GM21367 (cell line): Measurements from ENCODE around the gene SIRPB2.

Experiments
- ATAC-seq: cut with Tn5 transposase; IDR thresholded peaks from one replicate; pipeline ENCODE4 v1.9.1; 2021; ENCODE audit not compliant: unreplicated experiment

The SIRPB2 gene

GRCh38 chr20:1473246-1474220 lies 17.7 kb downstream of the SIRPB2 start:
- no peak for ATAC-seq

GRCh38 chr20:1472556-1473245 lies 18.5 kb downstream of the SIRPB2 start:
- ATAC-seq: no peak

GRCh38 chr20:1471242-1471641 lies 20.0 kb downstream of the SIRPB2 start:
- ATAC-seq: no peak

GRCh38 chr20:1469925-1470571 lies 21.2 kb downstream of the SIRPB2 start:
- no peak for ATAC-seq

GRCh38 chr20:1469306-1469905 lies 21.8 kb downstream of the SIRPB2 start:
- no peak for ATAC-seq

- no peak for ATAC-seq
Measured at GRCh38 chr20:1468117-1468624, 23.0 kb downstream of the SIRPB2 start.

GRCh38 chr20:1467355-1468116 lies 23.7 kb downstream of the SIRPB2 start:
- no peak for ATAC-seq

- no peak for ATAC-seq
Measured at GRCh38 chr20:1467082-1467354, 24.2 kb downstream of the SIRPB2 start.

- peak; percentile 85 for ATAC-seq
Measured at GRCh38 chr20:1466211-1467081, 24.8 kb downstream of the SIRPB2 start, which contains the start of gene NSFL1C. Gene NSFL1C, minus strand, starts transcription at chr20:1466849. Its CDS starts 25 bp downstream, at chr20:1466824.

GRCh38 chr20:1465470-1466210 lies 25.6 kb downstream of the SIRPB2 start:
- ATAC-seq: no peak

- no peak for ATAC-seq
Measured at GRCh38 chr20:1463971-1464570, 27.1 kb downstream of the SIRPB2 start.

- no peak for ATAC-seq
Measured at GRCh38 chr20:1462834-1463233, 28.4 kb downstream of the SIRPB2 start.

GRCh38 chr20:1462001-1462400 lies 29.2 kb downstream of the SIRPB2 start:
- ATAC-seq: no peak

GRCh38 chr20:1460275-1460674 lies 30.9 kb downstream of the SIRPB2 start:
- ATAC-seq: no peak

- no peak for ATAC-seq
Measured at GRCh38 chr20:1457992-1458391, 33.2 kb downstream of the SIRPB2 start.

GRCh38 chr20:1456300-1456699 lies 34.9 kb downstream of the SIRPB2 start:
- ATAC-seq: no peak

GRCh38 chr20:1450926-1451491 lies 40.2 kb downstream of the SIRPB2 start:
- ATAC-seq: no peak

- ATAC-seq: no peak
Measured at GRCh38 chr20:1449370-1449769, 41.9 kb downstream of the SIRPB2 start.
